CD4-positive, alpha-beta T cell treated with Interleukin-21 for 1 hour (primary cell): Measurements from ENCODE around the gene SAMD8.

Source experiments
- DNase-seq: peaks from one replicate; pipeline ENCODE4 v3.0.0-alpha.2; 2020

SAMD8 gene

DNA sequence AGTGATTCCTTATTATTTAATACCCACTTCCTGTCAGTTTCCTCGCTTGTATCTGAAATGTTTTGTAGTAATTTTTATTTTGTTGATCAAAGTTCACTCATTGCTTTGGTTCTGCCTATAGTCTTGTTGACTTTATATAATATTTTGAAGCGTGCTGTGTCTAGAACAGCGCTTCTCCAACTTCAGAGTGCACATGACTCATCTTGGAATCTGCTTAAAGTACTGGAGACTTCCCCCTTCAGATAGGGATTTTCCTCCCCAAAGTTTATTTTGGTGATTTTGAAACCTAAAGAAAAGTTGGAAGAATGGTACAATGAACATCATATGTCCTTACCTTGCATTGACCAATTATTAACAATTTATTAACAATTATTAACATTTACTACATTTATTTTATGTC, 118.5 kb downstream of the SAMD8 start:
- DNase-seq, result no peak

DNA sequence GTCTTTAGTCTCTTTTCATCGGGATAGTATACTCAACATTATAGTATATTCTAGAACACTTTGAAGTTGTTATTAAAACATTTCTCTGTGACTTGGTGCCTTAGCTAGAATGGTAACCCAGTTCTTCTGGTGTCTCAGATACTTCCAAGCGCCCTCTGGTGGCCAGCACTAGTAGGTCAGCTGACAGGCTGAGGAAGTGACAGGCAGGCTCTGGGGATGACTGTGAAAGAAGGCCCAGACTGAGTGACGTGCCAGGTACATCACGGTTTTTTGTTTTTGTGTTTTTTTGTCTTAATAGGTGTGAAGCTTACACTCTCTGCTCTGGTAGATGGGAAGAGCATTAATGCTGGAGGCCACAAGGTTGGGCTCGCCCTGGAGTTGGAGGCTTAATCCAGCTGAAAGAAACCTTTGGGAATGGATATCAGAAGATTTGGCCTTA, 119.2 kb downstream of the SAMD8 start:
- peak; percentile 97 for DNase-seq
